CD4-positive, alpha-beta T cell treated with Interleukin-12 subunit alpha and Interleukin-12 subunit beta, for 1 hour (primary cell): Measurements from ENCODE around the gene ELAVL1.

Experiments used
- DNase-seq: peaks from one replicate; pipeline ENCODE4 v3.0.0-alpha.2; 2020

ELAVL1 gene

GRCh38 chr19:7983995-7984837 lies 21.2 kb downstream of the ELAVL1 start:
- DNase-seq = no peak

- no peak for DNase-seq
Measured at GRCh38 chr19:7983286-7983950, 22.0 kb downstream of the ELAVL1 start.

- no peak for DNase-seq
Measured at GRCh38 chr19:7982651-7983099, 22.8 kb downstream of the ELAVL1 start.

- DNase-seq = no peak
Measured at GRCh38 chr19:7982103-7982502, 23.3 kb downstream of the ELAVL1 start.

- DNase-seq = no peak
Measured at GRCh38 chr19:7981661-7982060, 23.8 kb downstream of the ELAVL1 start.

GRCh38 chr19:7981199-7981598 lies 24.2 kb downstream of the ELAVL1 start:
- no peak for DNase-seq

GRCh38 chr19:7980635-7981121 lies 24.8 kb downstream of the ELAVL1 start:
- no peak for DNase-seq

GRCh38 chr19:7980168-7980567 lies 25.3 kb downstream of the ELAVL1 start:
- DNase-seq = no peak

GRCh38 chr19:7979559-7979958 lies 25.9 kb downstream of the ELAVL1 start:
- no peak for DNase-seq

- no peak for DNase-seq
Measured at GRCh38 chr19:7979011-7979410, 26.4 kb downstream of the ELAVL1 start.

GRCh38 chr19:7978179-7978825 lies 27.1 kb downstream of the ELAVL1 start:
- no peak for DNase-seq

- no peak for DNase-seq
Measured at GRCh38 chr19:7977723-7978040, 27.8 kb downstream of the ELAVL1 start.

- no peak for DNase-seq
Measured at GRCh38 chr19:7977021-7977722, 28.3 kb downstream of the ELAVL1 start.

- DNase-seq = no peak
Measured at GRCh38 chr19:7976461-7976860, 29.0 kb downstream of the ELAVL1 start.

GRCh38 chr19:7975037-7975436 lies 30.4 kb downstream of the ELAVL1 start:
- no peak for DNase-seq

GRCh38 chr19:7973883-7974282 lies 31.6 kb downstream of the ELAVL1 start:
- DNase-seq = no peak

- no peak for DNase-seq
Measured at GRCh38 chr19:7971553-7972520, 33.6 kb downstream of the ELAVL1 start.

- peak; percentile 26 for DNase-seq
Measured at GRCh38 chr19:7970716-7971448, 34.6 kb downstream of the ELAVL1 start.

- DNase-seq = no peak
Measured at GRCh38 chr19:7969555-7969939, 35.9 kb downstream of the ELAVL1 start.

- no peak for DNase-seq
Measured at GRCh38 chr19:7968796-7969554, 36.5 kb downstream of the ELAVL1 start.
